Dendritic cell treated with granulocyte-macrophage colony-stimulating factor and Interleukin-4, amounts not matched to agents 40 ng/mL and 50 ng/mL, for 4 days (primary cell): ENCODE measurements around the gene COPA.

Experiments used
- H3K27ac Mint-ChIP-seq: one replicate; pipeline ENCODE4 v1.8.0; 2022; ENCODE audit warnings: mild to moderate bottlenecking, mixed read lengths
- H3K27me3 Mint-ChIP-seq: one replicate; pipeline ENCODE4 v1.8.0; 2022; ENCODE audit warnings: mild to moderate bottlenecking, mixed read lengths
- H3K36me3 Mint-ChIP-seq: one replicate; pipeline ENCODE4 v1.8.0; 2022; ENCODE audit warnings: low read depth, mixed read lengths
- H3K4me1 Mint-ChIP-seq: one replicate; pipeline ENCODE4 v1.8.0; 2022; ENCODE audit warnings: low read depth, mixed read lengths
- H3K4me3 Mint-ChIP-seq: one replicate; pipeline ENCODE4 v1.8.0; 2022; ENCODE audit warnings: mild to moderate bottlenecking, moderate library complexity, mixed read lengths
- H3K9me3 Mint-ChIP-seq: one replicate; pipeline ENCODE4 v1.8.0; 2022; ENCODE audit warnings: mixed read lengths
- intact Hi-C: fragments of 100-400 bp; cut with micrococcal nuclease; formaldehyde crosslinking; loops from one replicate; pipeline ENCODE4 v1.15.0; 2022

Gene COPA

GRCh38 chr1:160239582-160240299 lies 103.3 kb downstream of the COPA start:
- Mint-ChIP-seq H3K36me3 (peaks cover 100% of the 10 kb centered on the region), H3K27ac (no peak overlapping the region), H3K4me3 (no peak overlapping the region), H3K27me3 (no peaks in the 10 kb centered on the region), H3K4me1 (no peaks in the 10 kb centered on the region), H3K9me3 (no peaks in the 10 kb centered on the region)
- intact Hi-C loops, result loop anchor here (10.0 kb wide), 1 partner anchor 75 kb away; no protein-coding TSS in a partner anchor
